ENCODE measurements around the gene ZNF580. TPM values are rescaled to one million over a fixed set of nuclear protein-coding genes. Genes with fewer than 3 reads are reported as not detected.

Gene ZNF580
- total and polyA plus RNA-seq, 2 of the 8 experiments (the other 6 are each of a cell fraction or from before 2014, with no cell fraction given), result 12.0 to 24.6 TPM

- TF ChIP-seq CHD7 (IDR thresholded peaks at IDR 0.05; ENCODE audit: insufficient replicate concordance, low read length) (no peak), RBBP5 (IDR thresholded peaks at IDR 0.05; ENCODE audit: borderline replicate concordance, low read depth, low read length) (no peak), TCF12 (IDR thresholded peaks at IDR 0.05; ENCODE audit: low read depth, low read length) (no peak), EP300 (IDR thresholded peaks at IDR 0.05; ENCODE audit: borderline replicate concordance in 1 of 2, low read depth in 2 of 2, low read length in 2 of 2) (no peak), SIX5 (IDR thresholded peaks at IDR 0.05; ENCODE audit: low read depth, low read length) (no peak), POU5F1 (IDR thresholded peaks at IDR 0.05; ENCODE audit: low read depth, low read length) (no peak), BACH1 (IDR thresholded peaks at IDR 0.05; ENCODE audit: low read length) (no peak), HDAC6 (IDR thresholded peaks at IDR 0.05; ENCODE audit: low read depth, low read length) (no peak), CREB1 (IDR thresholded peaks at IDR 0.05) (no peak), E2F6 (IDR thresholded peaks at IDR 0.05) (no peak)
Observed at GRCh38 chr19:55644191-55644833, 3.5 kb downstream of the ZNF580 start (continued).

All from H1 (cell line).